ENCODE data around the gene ASAH2B.
"Not testable (repeated sequence)": the region's sequence is repeated elsewhere in the genome, so short reads cannot be mapped to it uniquely, and the experiment has no call there.

DNA sequence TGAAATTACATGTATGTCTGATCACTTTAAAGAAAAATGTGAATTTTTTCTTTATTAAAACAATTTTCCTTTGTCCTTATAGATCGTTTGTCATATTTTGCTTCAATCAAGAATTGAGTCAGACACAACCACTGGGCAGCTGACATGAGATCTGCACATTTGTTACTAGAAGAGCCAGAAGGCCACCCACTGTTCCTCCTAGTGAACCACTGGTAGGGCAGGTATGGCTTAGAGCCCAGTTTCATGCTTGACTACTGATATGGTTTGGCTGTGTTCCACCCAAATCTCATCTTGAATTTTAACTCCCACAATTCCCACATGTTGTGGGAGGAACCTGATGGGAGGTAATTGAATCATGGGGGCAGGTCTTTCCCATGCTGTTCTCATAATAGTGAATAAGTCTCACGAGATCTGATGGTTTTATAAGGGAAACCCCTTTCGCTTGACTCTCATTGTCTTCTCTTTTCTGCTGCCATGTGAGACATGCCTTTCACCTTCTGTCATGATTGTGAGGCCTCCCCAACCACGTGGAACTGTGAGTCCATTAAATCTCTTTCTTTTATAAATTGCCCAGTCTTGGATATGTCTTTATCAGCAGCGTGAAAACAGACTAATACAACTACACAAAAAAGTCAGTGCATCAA lies 35.2 kb upstream of the ASAH2B start:
- TF ChIP-seq, protein P1, sequence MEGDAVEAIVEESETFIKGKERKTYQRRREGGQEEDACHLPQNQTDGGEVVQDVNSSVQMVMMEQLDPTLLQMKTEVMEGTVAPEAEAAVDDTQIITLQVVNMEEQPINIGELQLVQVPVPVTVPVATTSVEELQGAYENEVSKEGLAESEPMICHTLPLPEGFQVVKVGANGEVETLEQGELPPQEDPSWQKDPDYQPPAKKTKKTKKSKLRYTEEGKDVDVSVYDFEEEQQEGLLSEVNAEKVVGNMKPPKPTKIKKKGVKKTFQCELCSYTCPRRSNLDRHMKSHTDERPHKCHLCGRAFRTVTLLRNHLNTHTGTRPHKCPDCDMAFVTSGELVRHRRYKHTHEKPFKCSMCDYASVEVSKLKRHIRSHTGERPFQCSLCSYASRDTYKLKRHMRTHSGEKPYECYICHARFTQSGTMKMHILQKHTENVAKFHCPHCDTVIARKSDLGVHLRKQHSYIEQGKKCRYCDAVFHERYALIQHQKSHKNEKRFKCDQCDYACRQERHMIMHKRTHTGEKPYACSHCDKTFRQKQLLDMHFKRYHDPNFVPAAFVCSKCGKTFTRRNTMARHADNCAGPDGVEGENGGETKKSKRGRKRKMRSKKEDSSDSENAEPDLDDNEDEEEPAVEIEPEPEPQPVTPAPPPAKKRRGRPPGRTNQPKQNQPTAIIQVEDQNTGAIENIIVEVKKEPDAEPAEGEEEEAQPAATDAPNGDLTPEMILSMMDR (IDR thresholded peaks at IDR 0.05; ENCODE audit: low read depth, low read length, poor library complexity, severe bottlenecking): not testable (repeated sequence)
- not testable (repeated sequence) for TF ChIP-seq EZH2phosphoT487 (IDR thresholded peaks at IDR 0.05; ENCODE audit: borderline replicate concordance, low read length)
